HG02870 (cell line): ENCODE measurements around the gene ADAMTS10.
"Not testable (repeated sequence)": the region's sequence is repeated elsewhere in the genome, so short reads cannot be mapped to it uniquely, and the experiment has no call there.

Source experiments
- ATAC-seq: cut with Tn5 transposase; IDR thresholded peaks from one replicate; pipeline ENCODE4 v1.9.1; 2021; ENCODE audit warnings: mild to moderate bottlenecking, moderate library complexity; ENCODE audit not compliant: unreplicated experiment

The ADAMTS10 gene

GRCh38 chr19:8564866-8565265, 45.6 kb downstream of the ADAMTS10 start:
- not testable (repeated sequence) for ATAC-seq

- no peak for ATAC-seq
Measured at GRCh38 chr19:8561075-8561764, 49.3 kb downstream of the ADAMTS10 start.

GRCh38 chr19:8558325-8558724, 52.2 kb downstream of the ADAMTS10 start:
- no peak for ATAC-seq

GRCh38 chr19:8557642-8558238, 52.8 kb downstream of the ADAMTS10 start:
- ATAC-seq, result no peak

GRCh38 chr19:8553729-8554128, 56.8 kb downstream of the ADAMTS10 start:
- not testable (repeated sequence) for ATAC-seq

GRCh38 chr19:8552810-8553209, 57.7 kb downstream of the ADAMTS10 start:
- no peak for ATAC-seq

GRCh38 chr19:8550070-8550469, 60.4 kb downstream of the ADAMTS10 start:
- ATAC-seq, result no peak

- no peak for ATAC-seq
Measured at GRCh38 chr19:8545743-8546142, 64.8 kb downstream of the ADAMTS10 start.

- ATAC-seq, result no peak
Measured at GRCh38 chr19:8544168-8544567, 66.3 kb downstream of the ADAMTS10 start.

- ATAC-seq, result no peak
Measured at GRCh38 chr19:8539621-8540149, 70.8 kb downstream of the ADAMTS10 start.

GRCh38 chr19:8537099-8537498, 73.4 kb downstream of the ADAMTS10 start:
- no peak for ATAC-seq

- ATAC-seq, result no peak
Measured at GRCh38 chr19:8536282-8536681, 74.2 kb downstream of the ADAMTS10 start.

GRCh38 chr19:8532225-8532624, 78.3 kb downstream of the ADAMTS10 start:
- ATAC-seq, result no peak

- ATAC-seq, result no peak
Measured at GRCh38 chr19:8531470-8531869, 79.0 kb downstream of the ADAMTS10 start.
